NCI-H510A (cell line): ENCODE results near the gene PLEKHM1.
"Not testable (repeated sequence)": the region's sequence is repeated elsewhere in the genome, so short reads cannot be mapped to it uniquely, and the experiment has no call there.

ENCODE experiments used
- DNase-seq: peaks from one replicate; lab custom pipeline; 2025; lab: John Stamatoyannopoulos, UW

PLEKHM1 gene

GRCh38 chr17:45461524-45462327, 28.8 kb downstream of the PLEKHM1 start:
- DNase-seq = peak; percentile 36

- DNase-seq = not testable (repeated sequence)
These were observed 30.1 kb downstream of the PLEKHM1 start for GRCh38 chr17:45460422-45460821.

- DNase-seq = not testable (repeated sequence)
These were observed 36.2 kb downstream of the PLEKHM1 start for GRCh38 chr17:45454341-45454740.

GRCh38 chr17:45453731-45454130, 36.8 kb downstream of the PLEKHM1 start:
- not testable (repeated sequence) for DNase-seq

GRCh38 chr17:45453225-45453534, 37.3 kb downstream of the PLEKHM1 start:
- DNase-seq = not testable (repeated sequence)

GRCh38 chr17:45452329-45453224, 37.9 kb downstream of the PLEKHM1 start:
- DNase-seq = not testable (repeated sequence)

- not testable (repeated sequence) for DNase-seq
These were observed 38.9 kb downstream of the PLEKHM1 start for GRCh38 chr17:45451660-45452059.

GRCh38 chr17:45451131-45451530, 39.4 kb downstream of the PLEKHM1 start:
- no peak for DNase-seq

GRCh38 chr17:45449708-45450329, 40.7 kb downstream of the PLEKHM1 start:
- DNase-seq = not testable (repeated sequence)

GRCh38 chr17:45449260-45449659, 41.3 kb downstream of the PLEKHM1 start:
- DNase-seq = not testable (repeated sequence)

GRCh38 chr17:45448483-45448882, 42.0 kb downstream of the PLEKHM1 start:
- DNase-seq = not testable (repeated sequence)

GRCh38 chr17:45448066-45448465, 42.5 kb downstream of the PLEKHM1 start:
- not testable (repeated sequence) for DNase-seq

GRCh38 chr17:45447650-45448049, 42.9 kb downstream of the PLEKHM1 start:
- not testable (repeated sequence) for DNase-seq

GRCh38 chr17:45446872-45447625, 43.5 kb downstream of the PLEKHM1 start:
- not testable (repeated sequence) for DNase-seq

- DNase-seq = not testable (repeated sequence)
These were observed 44.4 kb downstream of the PLEKHM1 start for GRCh38 chr17:45445901-45446743.

GRCh38 chr17:45444856-45445820, 45.4 kb downstream of the PLEKHM1 start:
- DNase-seq = not testable (repeated sequence)

- DNase-seq = not testable (repeated sequence)
These were observed 46.2 kb downstream of the PLEKHM1 start for GRCh38 chr17:45444301-45444700.

- not testable (repeated sequence) for DNase-seq
These were observed 46.9 kb downstream of the PLEKHM1 start for GRCh38 chr17:45443371-45444260.
